Suprapubic skin (tissue), 4 donors: Measurements from ENCODE around the gene TEX29. TPM values are rescaled to one million over a fixed set of nuclear protein-coding genes. Genes with fewer than 3 reads are reported as not detected.

Experiments
- DNase-seq, 2 donors: peaks; one replicate each; pipeline ENCODE4 v3.0.0-alpha.2; 2019; ENCODE audit warnings: low spot score in 2 of 2
- H3K27ac ChIP-seq: fragments of 200-600 bp; sonication (generic); one replicate; pipeline ENCODE4 v1.5.1; 2019
- H3K27me3 ChIP-seq: fragments of 200-600 bp; sonication (generic); one replicate; pipeline ENCODE4 v1.5.1; 2019
- H3K36me3 ChIP-seq: fragments of 200-600 bp; sonication (generic); one replicate; pipeline ENCODE4 v1.5.1; 2019
- H3K4me1 ChIP-seq: fragments of 200-600 bp; sonication (generic); one replicate; pipeline ENCODE4 v1.5.1; 2019
- H3K4me3 ChIP-seq: fragments of 200-600 bp; sonication (generic); one replicate; pipeline ENCODE4 v1.5.1; 2019; ENCODE audit warnings: mild to moderate bottlenecking
- H3K9me3 ChIP-seq: fragments of 200-600 bp; sonication (generic); one replicate; pipeline ENCODE4 v1.5.1; 2019
- EP300 ChIP-seq: sonication (generic); formaldehyde crosslinking; IDR thresholded peaks from one replicate; pipeline ENCODE4 v1.6.1; 2017; ENCODE audit warnings: antibody characterized with exemption
- POLR2A ChIP-seq, 2 donors: fragments of 450-650 bp; IDR thresholded peaks; one replicate each; pipeline ENCODE4 v1.6.1; 2017; ENCODE audit warnings: antibody characterized with exemption in 2 of 2, mild to moderate bottlenecking in 2 of 2, moderate library complexity in 2 of 2
- POLR2AphosphoS5 ChIP-seq, 3 donors: sonication (generic); formaldehyde crosslinking; IDR thresholded peaks; one replicate each; pipeline ENCODE4 v1.6.1; 2017; ENCODE audit warnings: antibody characterized with exemption in 3 of 3
- WGBS: methylation state at CpG from one replicate; pipeline ENCODE4 v1.1.5; 2018; 5-methylcytosine and 5-hydroxymethylcytosine counted together
- total RNA-seq, 4 donors: library from RNA; depleted of rRNA; stranded (reverse); fragments of >200 nt; gene quantifications; one replicate each; pipeline ENCODE4 v1.1.0, GENCODE V29; 2016
- TF ChIP-seq, protein P1 (sequence below), 2 donors: fragments of 200-600 bp in 1 of 2; fragments of 450-650 bp in 1 of 2; sonication (generic) in 1 of 2; IDR thresholded peaks; one replicate each; pipeline ENCODE4 v1.5.1; 2016 to 2019; ENCODE audit warnings: antibody characterized with exemption in 2 of 2, mild to moderate bottlenecking in 1 of 2, moderate library complexity in 1 of 2

TEX29 gene
- total RNA-seq, 4 donors from 2014 or later, result not detected

DNA sequence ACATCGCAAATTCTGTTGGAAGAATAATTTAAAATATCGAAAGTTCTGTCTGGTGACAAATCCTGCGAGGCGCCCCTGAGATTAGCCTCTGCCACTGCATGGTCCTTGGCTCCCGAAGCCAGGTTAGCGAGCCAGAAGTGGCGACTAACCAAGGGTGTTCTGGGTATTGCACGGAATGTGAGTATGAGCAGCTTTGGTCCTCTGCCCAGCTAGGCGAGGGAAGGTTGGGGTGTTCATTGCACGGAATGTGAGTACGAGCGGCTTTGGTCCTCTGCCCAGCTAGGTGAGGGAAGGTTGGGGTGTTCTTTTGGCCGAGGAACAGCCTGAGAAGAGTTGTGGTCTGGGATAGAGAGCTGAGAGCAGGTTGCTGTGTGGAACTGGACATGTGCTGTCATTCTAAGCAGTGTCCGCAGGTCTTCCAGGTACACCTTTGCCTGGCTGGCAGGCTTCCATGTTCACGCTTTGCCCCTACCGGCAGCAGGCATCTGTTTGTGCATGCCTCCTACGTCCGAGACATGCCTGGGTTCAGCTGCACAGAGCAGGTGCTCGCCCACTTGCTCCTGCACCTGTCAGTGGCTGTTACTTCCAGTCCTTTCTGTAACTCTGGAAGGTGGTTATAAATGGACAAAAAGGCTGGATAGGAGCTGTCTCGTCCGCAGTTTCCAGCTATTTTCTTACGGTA is 18.3 kb upstream of the TEX29 start:
- H3K9me3 ChIP-seq, result no peaks in the 10 kb centered on the region
- DNase-seq, result no peak
- H3K27me3 ChIP-seq, result no peaks in the 10 kb centered on the region
- 91% methylated on average over 22 of the region's 22 CpGs for WGBS
- H3K4me1 ChIP-seq, result no peaks in the 10 kb centered on the region
- no peak overlapping the region for H3K27ac ChIP-seq
- TF ChIP-seq POLR2AphosphoS5 (IDR thresholded peaks at IDR 0.05), result no peak
- no peak for TF ChIP-seq POLR2A (IDR thresholded peaks at IDR 0.05)
- TF ChIP-seq, protein P1, sequence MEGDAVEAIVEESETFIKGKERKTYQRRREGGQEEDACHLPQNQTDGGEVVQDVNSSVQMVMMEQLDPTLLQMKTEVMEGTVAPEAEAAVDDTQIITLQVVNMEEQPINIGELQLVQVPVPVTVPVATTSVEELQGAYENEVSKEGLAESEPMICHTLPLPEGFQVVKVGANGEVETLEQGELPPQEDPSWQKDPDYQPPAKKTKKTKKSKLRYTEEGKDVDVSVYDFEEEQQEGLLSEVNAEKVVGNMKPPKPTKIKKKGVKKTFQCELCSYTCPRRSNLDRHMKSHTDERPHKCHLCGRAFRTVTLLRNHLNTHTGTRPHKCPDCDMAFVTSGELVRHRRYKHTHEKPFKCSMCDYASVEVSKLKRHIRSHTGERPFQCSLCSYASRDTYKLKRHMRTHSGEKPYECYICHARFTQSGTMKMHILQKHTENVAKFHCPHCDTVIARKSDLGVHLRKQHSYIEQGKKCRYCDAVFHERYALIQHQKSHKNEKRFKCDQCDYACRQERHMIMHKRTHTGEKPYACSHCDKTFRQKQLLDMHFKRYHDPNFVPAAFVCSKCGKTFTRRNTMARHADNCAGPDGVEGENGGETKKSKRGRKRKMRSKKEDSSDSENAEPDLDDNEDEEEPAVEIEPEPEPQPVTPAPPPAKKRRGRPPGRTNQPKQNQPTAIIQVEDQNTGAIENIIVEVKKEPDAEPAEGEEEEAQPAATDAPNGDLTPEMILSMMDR (IDR thresholded peaks at IDR 0.05), result no peak
- TF ChIP-seq EP300, result no peak
- H3K4me3 ChIP-seq, result no peak overlapping the region
- H3K36me3 ChIP-seq, result peaks cover 96% of the 10 kb centered on the region

DNA sequence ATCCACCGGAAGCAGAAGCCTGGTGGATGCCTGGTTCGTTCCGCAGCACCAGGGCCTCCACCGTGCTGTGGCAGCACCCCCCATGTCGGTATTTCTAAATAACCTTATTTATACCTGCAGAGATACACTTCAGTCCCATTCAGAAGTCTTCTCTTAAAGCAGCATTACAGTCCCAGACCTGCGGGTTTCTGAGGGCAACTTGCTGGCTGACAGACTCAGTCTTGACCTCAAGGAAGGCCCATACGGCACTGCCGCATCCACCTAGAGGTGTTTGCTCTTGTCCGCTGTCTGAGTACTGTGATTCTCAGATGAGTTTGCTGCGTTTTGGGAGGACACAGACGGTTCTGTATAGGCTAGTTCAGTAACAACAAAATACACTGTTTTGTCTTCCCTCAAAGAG is 16.9 kb upstream of the TEX29 start:
- no peak for DNase-seq
- no peaks in the 10 kb centered on the region for H3K27me3 ChIP-seq
- no peaks in the 10 kb centered on the region for H3K4me1 ChIP-seq
- H3K4me3 ChIP-seq, result no peak overlapping the region
- no peaks in the 10 kb centered on the region for H3K9me3 ChIP-seq
- WGBS, result 95% methylated on average over 11 of the region's 11 CpGs
- no peak overlapping the region for H3K27ac ChIP-seq
- TF ChIP-seq, protein P1 (IDR thresholded peaks at IDR 0.05), result no peak
- TF ChIP-seq EP300, result no peak
- no peak for TF ChIP-seq POLR2A (IDR thresholded peaks at IDR 0.05)
- TF ChIP-seq POLR2AphosphoS5 (IDR thresholded peaks at IDR 0.05), result no peak
- H3K36me3 ChIP-seq, result peaks cover 93% of the 10 kb centered on the region

DNA sequence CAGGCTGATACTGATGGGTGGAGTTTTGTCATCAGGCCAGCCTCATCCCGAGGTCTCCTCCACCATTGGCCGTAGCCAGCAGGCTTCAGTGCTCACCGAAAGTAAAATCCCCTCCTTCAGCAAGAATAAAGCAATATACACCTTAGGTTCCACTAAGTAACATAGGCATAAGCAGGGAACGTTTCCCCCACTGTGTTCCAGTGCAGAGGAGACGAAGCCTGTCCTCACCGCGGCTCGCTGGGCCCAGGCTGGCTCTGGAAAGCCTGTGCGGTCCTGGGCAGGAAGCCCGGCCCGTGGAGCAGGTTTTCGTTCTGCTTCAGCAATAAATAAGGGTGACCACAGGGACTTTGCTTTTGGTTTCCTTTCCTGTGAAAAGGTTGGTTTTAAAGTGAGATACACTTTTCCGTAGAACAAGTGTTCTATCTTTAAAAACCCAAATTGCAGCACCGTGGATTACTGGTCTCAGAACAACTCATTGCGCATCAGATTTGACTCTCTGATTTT is 16.3 kb upstream of the TEX29 start:
- TF ChIP-seq EP300 (no peak), POLR2A (IDR thresholded peaks at IDR 0.05) (no peak), POLR2AphosphoS5 (IDR thresholded peaks at IDR 0.05) (no peak)
- TF ChIP-seq, protein P1 (IDR thresholded peaks at IDR 0.05), result no peak
- 90% methylated on average over 15 of the region's 15 CpGs for WGBS
- H3K36me3 ChIP-seq, result peaks cover 88% of the 10 kb centered on the region

DNA sequence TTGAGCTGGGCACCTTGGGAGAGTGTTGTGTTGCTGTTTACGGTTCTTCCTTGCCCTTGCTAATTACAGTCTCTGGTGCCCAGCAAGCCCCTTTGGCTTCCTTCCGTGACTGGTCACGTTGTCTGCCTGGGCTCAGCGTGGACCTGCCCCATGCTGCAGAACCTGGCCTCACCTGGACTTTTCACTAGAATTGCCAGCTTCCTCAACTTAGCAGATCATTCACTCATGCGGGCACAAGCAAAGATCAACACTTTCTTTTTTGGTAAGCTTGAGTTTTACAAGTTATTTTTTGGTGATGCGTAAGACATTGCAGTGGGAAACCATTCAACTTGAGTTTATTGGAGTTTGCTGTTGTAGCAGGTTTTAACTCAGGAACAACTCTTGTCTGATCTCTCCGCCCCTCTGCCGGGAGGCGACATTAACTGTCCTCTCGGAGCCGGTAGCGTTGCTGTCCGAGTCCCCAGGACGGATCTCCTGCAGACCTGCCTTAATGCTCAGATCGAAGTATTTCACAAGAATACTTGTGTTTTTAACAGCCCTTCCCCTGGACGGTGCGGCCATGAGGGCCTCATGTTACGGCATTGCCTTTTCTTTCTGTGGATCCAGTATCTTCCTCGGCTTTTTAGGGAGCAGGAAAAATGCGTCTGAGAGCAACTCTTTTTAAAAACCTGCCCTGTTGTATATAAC is 15.7 kb upstream of the TEX29 start:
- H3K4me3 ChIP-seq, result no peak overlapping the region
- H3K4me1 ChIP-seq, result no peaks in the 10 kb centered on the region
- no peak for DNase-seq
- H3K36me3 ChIP-seq, result peaks cover 82% of the 10 kb centered on the region
- WGBS, result 95% methylated on average over 20 of the region's 20 CpGs
- no peaks in the 10 kb centered on the region for H3K27me3 ChIP-seq
- H3K9me3 ChIP-seq, result no peaks in the 10 kb centered on the region
- TF ChIP-seq EP300, result no peak
- TF ChIP-seq POLR2AphosphoS5 (IDR thresholded peaks at IDR 0.05), result no peak
- TF ChIP-seq, protein P1 (IDR thresholded peaks at IDR 0.05), result no peak
- TF ChIP-seq POLR2A (IDR thresholded peaks at IDR 0.05), result no peak
- H3K27ac ChIP-seq, result no peak overlapping the region

More for the DNA sequence above, 16.3 kb upstream of the TEX29 start:
- Histone ChIP-seq H3K4me3 (no peak overlapping the region), H3K27me3 (no peaks in the 10 kb centered on the region), H3K4me1 (no peaks in the 10 kb centered on the region), H3K27ac (no peak overlapping the region), H3K9me3 (no peaks in the 10 kb centered on the region)
- DNase-seq, result no peak

DNA sequence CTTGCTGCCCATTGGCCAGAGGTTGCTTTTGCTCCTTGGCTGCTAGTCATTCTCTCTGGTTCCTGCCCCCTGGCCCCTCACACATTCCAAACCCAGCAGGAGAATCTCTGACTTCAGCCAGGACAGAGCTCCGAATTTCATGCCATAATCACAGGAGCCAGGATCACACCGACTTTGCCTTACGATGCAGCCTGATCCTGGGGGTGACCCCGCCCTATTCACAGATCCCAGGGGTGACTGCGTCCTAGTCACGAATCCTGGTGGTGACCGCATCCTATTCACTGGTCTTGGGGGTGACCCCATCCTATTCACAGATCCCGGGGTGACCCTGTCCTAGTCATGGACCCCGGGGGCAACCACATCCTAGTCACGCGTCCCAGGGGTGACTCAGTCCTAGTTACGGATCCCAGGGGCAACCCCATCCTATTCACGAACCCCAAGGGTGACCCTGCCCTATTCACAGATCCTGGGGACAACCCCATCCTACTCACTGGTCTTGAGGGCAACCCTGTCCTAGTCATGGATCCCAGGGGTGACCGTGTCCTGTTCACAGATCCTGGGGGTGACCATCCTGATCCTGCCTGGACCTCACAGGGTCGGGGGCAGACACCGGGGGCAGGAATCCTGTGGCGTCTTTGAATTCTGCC is 7.4 kb upstream of the TEX29 start:
- H3K27ac ChIP-seq, result no peak overlapping the region
- H3K9me3 ChIP-seq, result no peaks in the 10 kb centered on the region
- no peaks in the 10 kb centered on the region for H3K4me1 ChIP-seq
- DNase-seq, result no peak
- H3K4me3 ChIP-seq, result no peak overlapping the region
- H3K27me3 ChIP-seq, result no peaks in the 10 kb centered on the region
- 96% methylated on average over 14 of the region's 17 CpGs for WGBS
- peaks cover 19% of the 10 kb centered on the region for H3K36me3 ChIP-seq
- TF ChIP-seq POLR2AphosphoS5 (IDR thresholded peaks at IDR 0.05) (no peak), POLR2A (IDR thresholded peaks at IDR 0.05) (no peak), EP300 (no peak)
- TF ChIP-seq, protein P1 (IDR thresholded peaks at IDR 0.05), result no peak
